ENCODE measurements around the gene CDH13.
A peak's percentile ranks its signal among the peaks of the same experiment; 100 is the strongest.

The CDH13 gene

GRCh38 chr16:83233153-83233552 is 606.4 kb downstream of the CDH13 start:
- Histone ChIP-seq H3K36me3 (ENCODE audit: control insufficient read depth in 1 of 2, insufficient read depth in 2 of 2, low read depth in 1 of 2, low read length in 2 of 2) (no peaks in the 10 kb centered on the region), H3K18ac (ENCODE audit: low read depth in 1 of 2, low read length in 2 of 2) (no peak overlapping the region), H2BK15ac (ENCODE audit: low read depth, poor library complexity, severe bottlenecking) (no peak overlapping the region), H3K27me3 (ENCODE audit: control insufficient read depth in 1 of 2, insufficient read depth in 1 of 2, low read length in 2 of 2) (no peaks in the 10 kb centered on the region), H3K79me1 (replicated peaks; ENCODE audit: low read length, poor library complexity, severe bottlenecking) (no peaks in the 10 kb centered on the region), H3K4me2 (ENCODE audit: low read length, poor library complexity, severe bottlenecking) (no peak overlapping the region), H2BK12ac (ENCODE audit: low read length in 2 of 2) (no peak overlapping the region), H3K27ac (ENCODE audit: low read length, poor library complexity, severe bottlenecking) (no peak overlapping the region), H4K91ac (ENCODE audit: low read length) (no peak overlapping the region), H3K4ac (ENCODE audit: low read depth in 1 of 2, low read length in 2 of 2) (no peak overlapping the region), H2BK5ac (ENCODE audit: low read depth, low read length, poor library complexity, severe bottlenecking) (no peak overlapping the region), H4K8ac (ENCODE audit: low read length) (no peak overlapping the region), H2AK5ac (ENCODE audit: low read length, severe bottlenecking) (no peak overlapping the region), H3K9ac (ENCODE audit: low read length) (no peak overlapping the region), H2AFZ (ENCODE audit: low read depth, low read length) (no peak overlapping the region), H3K23ac (ENCODE audit: low read length in 2 of 2) (no peak overlapping the region), H3K14ac (ENCODE audit: low read length in 2 of 2) (no peak overlapping the region), H3K4me3 (ENCODE audit: insufficient read depth in 1 of 2, low read depth in 1 of 2, low read length in 2 of 2) (no peak overlapping the region), H3K4me1 (ENCODE audit: control insufficient read depth, insufficient read depth, low read depth, low read length) (peaks cover 3% of the 10 kb centered on the region), H3K9me3 (ENCODE audit: control insufficient read depth, low read length) (no peaks in the 10 kb centered on the region), H2BK120ac (ENCODE audit: low read depth, low read length) (no peak overlapping the region)
- WGBS = 68% methylated on average over 8 of the region's 8 CpGs
- DNase-seq = peak; percentile 34

GRCh38 chr16:83238949-83239691 is 612.4 kb downstream of the CDH13 start:
- H2AK5ac ChIP-seq (ENCODE audit: low read length, severe bottlenecking) = no peak overlapping the region
- no peak overlapping the region for H3K9ac ChIP-seq (ENCODE audit: low read length)
- H2BK15ac ChIP-seq (ENCODE audit: low read depth, poor library complexity, severe bottlenecking) = no peak overlapping the region
- no peak overlapping the region for H3K27ac ChIP-seq (ENCODE audit: low read length, poor library complexity, severe bottlenecking)
- no peak for DNase-seq
- no peaks in the 10 kb centered on the region for H3K27me3 ChIP-seq (ENCODE audit: control insufficient read depth in 1 of 2, insufficient read depth in 1 of 2, low read length in 2 of 2)
- H2AFZ ChIP-seq (ENCODE audit: low read depth, low read length) = no peak overlapping the region
- no peak overlapping the region for H2BK5ac ChIP-seq (ENCODE audit: low read depth, low read length, poor library complexity, severe bottlenecking)
- H3K14ac ChIP-seq (ENCODE audit: low read length in 2 of 2) = no peak overlapping the region
- peaks cover 2% of the 10 kb centered on the region for H3K79me1 ChIP-seq (replicated peaks; ENCODE audit: low read length, poor library complexity, severe bottlenecking)
- H2BK12ac ChIP-seq (ENCODE audit: low read length in 2 of 2) = no peak overlapping the region
- no peak overlapping the region for H3K4me3 ChIP-seq (ENCODE audit: insufficient read depth in 1 of 2, low read depth in 1 of 2, low read length in 2 of 2)
- WGBS = 63% methylated on average over 3 of the region's 6 CpGs
- no peak overlapping the region for H4K91ac ChIP-seq (ENCODE audit: low read length)
- H3K4me2 ChIP-seq (ENCODE audit: low read length, poor library complexity, severe bottlenecking) = no peak overlapping the region
- no peaks in the 10 kb centered on the region for H3K4me1 ChIP-seq (ENCODE audit: control insufficient read depth, insufficient read depth, low read depth, low read length)
- H2BK120ac ChIP-seq (ENCODE audit: low read depth, low read length) = no peak overlapping the region
- H3K9me3 ChIP-seq (ENCODE audit: control insufficient read depth, low read length) = no peaks in the 10 kb centered on the region
- H3K4ac ChIP-seq (ENCODE audit: low read depth in 1 of 2, low read length in 2 of 2) = no peak overlapping the region
- H4K8ac ChIP-seq (ENCODE audit: low read length) = no peak overlapping the region
- no peak overlapping the region for H3K18ac ChIP-seq (ENCODE audit: low read depth in 1 of 2, low read length in 2 of 2)
- H3K36me3 ChIP-seq (ENCODE audit: control insufficient read depth in 1 of 2, insufficient read depth in 2 of 2, low read depth in 1 of 2, low read length in 2 of 2) = no peaks in the 10 kb centered on the region
- H3K23ac ChIP-seq (ENCODE audit: low read length in 2 of 2) = no peak overlapping the region

- 60% methylated on average over 2 of the region's 2 CpGs for WGBS
- Histone ChIP-seq H2AFZ (ENCODE audit: low read depth, low read length) (no peak overlapping the region), H3K4me1 (ENCODE audit: control insufficient read depth, insufficient read depth, low read depth, low read length) (no peaks in the 10 kb centered on the region), H2BK15ac (ENCODE audit: low read depth, poor library complexity, severe bottlenecking) (no peak overlapping the region), H3K9me3 (ENCODE audit: control insufficient read depth, low read length) (no peaks in the 10 kb centered on the region), H3K79me1 (replicated peaks; ENCODE audit: low read length, poor library complexity, severe bottlenecking) (no peaks in the 10 kb centered on the region), H2AK5ac (ENCODE audit: low read length, severe bottlenecking) (no peak overlapping the region), H3K23ac (ENCODE audit: low read length in 2 of 2) (no peak overlapping the region), H3K4me2 (ENCODE audit: low read length, poor library complexity, severe bottlenecking) (no peak overlapping the region), H4K91ac (ENCODE audit: low read length) (no peak overlapping the region), H3K27me3 (ENCODE audit: control insufficient read depth in 1 of 2, insufficient read depth in 1 of 2, low read length in 2 of 2) (no peaks in the 10 kb centered on the region), H3K9ac (ENCODE audit: low read length) (no peak overlapping the region), H2BK5ac (ENCODE audit: low read depth, low read length, poor library complexity, severe bottlenecking) (no peak overlapping the region), H3K27ac (ENCODE audit: low read length, poor library complexity, severe bottlenecking) (no peak overlapping the region), H3K4ac (ENCODE audit: low read depth in 1 of 2, low read length in 2 of 2) (no peak overlapping the region), H3K18ac (ENCODE audit: low read depth in 1 of 2, low read length in 2 of 2) (no peak overlapping the region), H2BK120ac (ENCODE audit: low read depth, low read length) (no peak overlapping the region), H3K14ac (ENCODE audit: low read length in 2 of 2) (no peak overlapping the region), H2BK12ac (ENCODE audit: low read length in 2 of 2) (no peak overlapping the region), H3K4me3 (ENCODE audit: insufficient read depth in 1 of 2, low read depth in 1 of 2, low read length in 2 of 2) (no peak overlapping the region), H4K8ac (ENCODE audit: low read length) (no peak overlapping the region), H3K36me3 (ENCODE audit: control insufficient read depth in 1 of 2, insufficient read depth in 2 of 2, low read depth in 1 of 2, low read length in 2 of 2) (no peaks in the 10 kb centered on the region)
- no peak for DNase-seq
Measured at GRCh38 chr16:83244057-83244456, 617.3 kb downstream of the CDH13 start.

- Histone ChIP-seq H3K79me1 (replicated peaks; ENCODE audit: low read length, poor library complexity, severe bottlenecking) (no peaks in the 10 kb centered on the region), H2BK15ac (ENCODE audit: low read depth, poor library complexity, severe bottlenecking) (no peak overlapping the region), H3K9ac (ENCODE audit: low read length) (no peak overlapping the region), H3K4ac (ENCODE audit: low read depth in 1 of 2, low read length in 2 of 2) (no peak overlapping the region), H3K36me3 (ENCODE audit: control insufficient read depth in 1 of 2, insufficient read depth in 2 of 2, low read depth in 1 of 2, low read length in 2 of 2) (no peaks in the 10 kb centered on the region), H2BK120ac (ENCODE audit: low read depth, low read length) (no peak overlapping the region), H3K4me1 (ENCODE audit: control insufficient read depth, insufficient read depth, low read depth, low read length) (no peaks in the 10 kb centered on the region), H3K9me3 (ENCODE audit: control insufficient read depth, low read length) (no peaks in the 10 kb centered on the region), H3K4me2 (ENCODE audit: low read length, poor library complexity, severe bottlenecking) (no peak overlapping the region), H3K4me3 (ENCODE audit: insufficient read depth in 1 of 2, low read depth in 1 of 2, low read length in 2 of 2) (no peak overlapping the region), H2AFZ (ENCODE audit: low read depth, low read length) (no peak overlapping the region), H3K27ac (ENCODE audit: low read length, poor library complexity, severe bottlenecking) (no peak overlapping the region), H4K91ac (ENCODE audit: low read length) (no peak overlapping the region), H2BK5ac (ENCODE audit: low read depth, low read length, poor library complexity, severe bottlenecking) (no peak overlapping the region), H3K18ac (ENCODE audit: low read depth in 1 of 2, low read length in 2 of 2) (no peak overlapping the region), H4K8ac (ENCODE audit: low read length) (no peak overlapping the region), H2AK5ac (ENCODE audit: low read length, severe bottlenecking) (no peak overlapping the region), H3K14ac (ENCODE audit: low read length in 2 of 2) (no peak overlapping the region), H3K23ac (ENCODE audit: low read length in 2 of 2) (no peak overlapping the region), H3K27me3 (ENCODE audit: control insufficient read depth in 1 of 2, insufficient read depth in 1 of 2, low read length in 2 of 2) (no peaks in the 10 kb centered on the region), H2BK12ac (ENCODE audit: low read length in 2 of 2) (no peak overlapping the region)
- peak; percentile 3 for DNase-seq
- WGBS = no CpG with 5 or more reads among the region's 1 CpG
Measured at GRCh38 chr16:83245061-83245460, 618.3 kb downstream of the CDH13 start.
